ENCODE measurements around the gene FBP2. TPM values are rescaled to one million over a fixed set of nuclear protein-coding genes. Genes with fewer than 3 reads are reported as not detected.
"Not testable (repeated sequence)": the region's sequence is repeated elsewhere in the genome, so short reads cannot be mapped to it uniquely, and the experiment has no call there.

The FBP2 gene
- total RNA-seq, 2 experiments from 2014 or later = not detected

DNA sequence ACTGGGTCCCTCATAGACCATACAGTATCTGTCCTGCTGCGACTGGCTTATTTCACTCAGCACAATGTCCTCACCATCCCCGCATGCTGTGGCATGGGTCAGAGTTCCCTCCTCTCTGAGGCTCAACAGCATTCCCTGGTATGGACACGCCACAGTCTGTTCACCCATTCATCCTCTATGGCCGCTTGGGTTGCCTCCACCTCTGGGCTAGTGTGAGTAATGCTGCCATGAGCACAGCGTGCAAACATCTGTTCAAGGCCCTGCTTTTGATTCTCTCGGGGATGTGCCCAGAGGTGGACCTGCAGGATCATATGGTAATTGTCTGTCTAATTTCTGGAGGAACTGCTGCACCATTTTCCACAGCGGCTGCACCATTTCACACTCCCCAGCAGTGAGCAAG is 5.5 kb upstream of the FBP2 start:
- Histone ChIP-seq H4K20me1 (ENCODE audit: insufficient read depth, low read length) (no peaks in the 10 kb centered on the region), H3K27ac (ENCODE audit: low read depth, low read length, poor library complexity, severe bottlenecking) (peak overlapping the region; percentile 83), H3K79me2 (ENCODE audit: insufficient read depth, low read depth, low read length) (no peaks in the 10 kb centered on the region), H3K4me2 (ENCODE audit: low read length) (peak overlapping the region; percentile 27), H3K36me3 (ENCODE audit: insufficient read depth, low read length) (peaks cover 5% of the 10 kb centered on the region; the same call in 1 of the 2 replicates), H3K4me3 (ENCODE audit: low read depth, low read length, poor library complexity, severe bottlenecking) (no peak overlapping the region), H3K9me2 (ENCODE audit: insufficient read depth, low read length) (no peaks in the 10 kb centered on the region), H2AFZ (ENCODE audit: low read length) (peak overlapping the region; percentile 80; the same call in 1 of the 2 replicates), H3K4me1 (ENCODE audit: insufficient read depth, low read length, poor library complexity, severe bottlenecking) (peaks cover 86% of the 10 kb centered on the region), H3K9me3 (ENCODE audit: low read length) (no peaks in the 10 kb centered on the region)
- intact Hi-C loops (cut with micrococcal nuclease; ENCODE audit: unreplicated experiment) = no loop called here
- TF ChIP-seq, protein P1, sequence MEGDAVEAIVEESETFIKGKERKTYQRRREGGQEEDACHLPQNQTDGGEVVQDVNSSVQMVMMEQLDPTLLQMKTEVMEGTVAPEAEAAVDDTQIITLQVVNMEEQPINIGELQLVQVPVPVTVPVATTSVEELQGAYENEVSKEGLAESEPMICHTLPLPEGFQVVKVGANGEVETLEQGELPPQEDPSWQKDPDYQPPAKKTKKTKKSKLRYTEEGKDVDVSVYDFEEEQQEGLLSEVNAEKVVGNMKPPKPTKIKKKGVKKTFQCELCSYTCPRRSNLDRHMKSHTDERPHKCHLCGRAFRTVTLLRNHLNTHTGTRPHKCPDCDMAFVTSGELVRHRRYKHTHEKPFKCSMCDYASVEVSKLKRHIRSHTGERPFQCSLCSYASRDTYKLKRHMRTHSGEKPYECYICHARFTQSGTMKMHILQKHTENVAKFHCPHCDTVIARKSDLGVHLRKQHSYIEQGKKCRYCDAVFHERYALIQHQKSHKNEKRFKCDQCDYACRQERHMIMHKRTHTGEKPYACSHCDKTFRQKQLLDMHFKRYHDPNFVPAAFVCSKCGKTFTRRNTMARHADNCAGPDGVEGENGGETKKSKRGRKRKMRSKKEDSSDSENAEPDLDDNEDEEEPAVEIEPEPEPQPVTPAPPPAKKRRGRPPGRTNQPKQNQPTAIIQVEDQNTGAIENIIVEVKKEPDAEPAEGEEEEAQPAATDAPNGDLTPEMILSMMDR (conservative IDR thresholded peaks at IDR 0.05; ENCODE audit: low read length) = no peak
- TF ChIP-seq EZH2phosphoT487 (IDR thresholded peaks at IDR 0.05; ENCODE audit: borderline replicate concordance, low read depth, low read length) = no peak
- BruUV-seq (replicated peaks) = no TSS peak
- DNase-seq (ENCODE audit: low spot score) = no peak
- CTCF ChIA-PET (ENCODE audit: unreplicated experiment) = no interaction called here
- POLR2A ChIA-PET = no interaction called here

DNA sequence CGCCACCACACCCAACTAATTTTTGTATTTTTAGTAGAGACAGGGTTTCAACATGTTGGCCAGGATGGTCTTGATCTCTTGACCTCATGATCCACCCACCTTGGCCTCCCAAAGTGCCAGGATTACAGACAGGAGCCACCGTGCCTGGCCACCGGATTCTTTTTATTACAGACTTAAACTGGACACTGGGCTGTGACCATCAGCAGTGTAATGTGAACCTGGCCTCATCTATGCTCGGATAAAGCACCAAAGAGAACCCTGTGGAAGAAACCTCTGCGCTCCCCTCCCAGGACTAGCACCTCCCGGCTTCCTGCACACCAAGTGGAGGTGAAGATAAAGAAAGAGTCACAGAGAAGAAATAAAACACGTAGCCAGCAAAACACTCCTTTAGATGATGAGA is 941 bp downstream of the FBP2 start:
- H3K9me2 ChIP-seq (ENCODE audit: insufficient read depth, low read length); H4K20me1 ChIP-seq (ENCODE audit: insufficient read depth, low read length); H3K9me3 ChIP-seq (ENCODE audit: low read length); intact Hi-C loops (cut with micrococcal nuclease; ENCODE audit: unreplicated experiment); H3K27ac ChIP-seq (ENCODE audit: low read depth, low read length, poor library complexity, severe bottlenecking); H3K4me2 ChIP-seq (ENCODE audit: low read length); H3K79me2 ChIP-seq (ENCODE audit: insufficient read depth, low read depth, low read length); H3K36me3 ChIP-seq (ENCODE audit: insufficient read depth, low read length); H3K4me3 ChIP-seq (ENCODE audit: low read depth, low read length, poor library complexity, severe bottlenecking); DNase-seq (ENCODE audit: low spot score); CTCF ChIA-PET (ENCODE audit: unreplicated experiment); BruUV-seq (replicated peaks); H2AFZ ChIP-seq (ENCODE audit: low read length): not testable (repeated sequence)
- POLR2A ChIA-PET = interaction anchor here (1.0 kb wide), 1 partner anchor 15 kb away, joined by 4 read pairs; no protein-coding TSS in a partner anchor
- peaks cover 23% of the 10 kb centered on the region for H3K4me1 ChIP-seq (ENCODE audit: insufficient read depth, low read length, poor library complexity, severe bottlenecking)

DNA sequence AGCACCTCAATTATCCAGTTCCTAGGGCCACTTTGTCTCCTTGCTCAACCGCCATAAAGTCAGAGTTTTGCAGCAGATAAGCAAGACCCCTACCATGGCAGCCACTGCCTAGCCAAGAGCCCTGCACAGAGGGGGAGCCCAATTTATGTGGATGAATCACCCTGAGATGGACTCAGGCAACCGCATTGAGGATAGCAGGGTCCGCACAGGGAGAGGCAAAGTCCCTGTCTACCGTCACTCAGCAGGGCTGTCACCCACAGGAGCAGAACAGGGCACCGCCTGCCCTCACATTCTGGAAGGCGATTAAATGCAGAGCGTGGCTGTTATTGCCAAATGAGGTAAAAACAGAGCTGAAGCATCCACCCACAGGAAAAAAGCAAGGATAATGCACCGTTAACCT is 1.7 kb downstream of the FBP2 start:
- no TSS peak for BruUV-seq (replicated peaks)
- H3K79me2 ChIP-seq (ENCODE audit: insufficient read depth, low read depth, low read length) = no peaks in the 10 kb centered on the region
- H3K27ac ChIP-seq (ENCODE audit: low read depth, low read length, poor library complexity, severe bottlenecking) = no peak overlapping the region
- intact Hi-C loops (cut with micrococcal nuclease; ENCODE audit: unreplicated experiment) = no loop called here
- H3K9me2 ChIP-seq (ENCODE audit: insufficient read depth, low read length) = no peaks in the 10 kb centered on the region
- no peaks in the 10 kb centered on the region for H4K20me1 ChIP-seq (ENCODE audit: insufficient read depth, low read length)
- ChIA-PET CTCF (ENCODE audit: unreplicated experiment) (no interaction called here), POLR2A (interaction anchor here (1.0 kb wide), 1 partner anchor 14 kb away, joined by 4 read pairs; no protein-coding TSS in a partner anchor)
- no peak overlapping the region for H3K4me3 ChIP-seq (ENCODE audit: low read depth, low read length, poor library complexity, severe bottlenecking)
- H3K4me2 ChIP-seq (ENCODE audit: low read length) = no peak overlapping the region
- no peaks in the 10 kb centered on the region for H3K9me3 ChIP-seq (ENCODE audit: low read length)
- H3K36me3 ChIP-seq (ENCODE audit: insufficient read depth, low read length) = no peaks in the 10 kb centered on the region
- no peak for DNase-seq (ENCODE audit: low spot score)
- TF ChIP-seq EZH2phosphoT487 (IDR thresholded peaks at IDR 0.05; ENCODE audit: borderline replicate concordance, low read depth, low read length) = no peak
- TF ChIP-seq, protein P1 (conservative IDR thresholded peaks at IDR 0.05; ENCODE audit: low read length) = no peak
- H3K4me1 ChIP-seq (ENCODE audit: insufficient read depth, low read length, poor library complexity, severe bottlenecking) = peaks cover 23% of the 10 kb centered on the region
- H2AFZ ChIP-seq (ENCODE audit: low read length) = no peak overlapping the region

DNA sequence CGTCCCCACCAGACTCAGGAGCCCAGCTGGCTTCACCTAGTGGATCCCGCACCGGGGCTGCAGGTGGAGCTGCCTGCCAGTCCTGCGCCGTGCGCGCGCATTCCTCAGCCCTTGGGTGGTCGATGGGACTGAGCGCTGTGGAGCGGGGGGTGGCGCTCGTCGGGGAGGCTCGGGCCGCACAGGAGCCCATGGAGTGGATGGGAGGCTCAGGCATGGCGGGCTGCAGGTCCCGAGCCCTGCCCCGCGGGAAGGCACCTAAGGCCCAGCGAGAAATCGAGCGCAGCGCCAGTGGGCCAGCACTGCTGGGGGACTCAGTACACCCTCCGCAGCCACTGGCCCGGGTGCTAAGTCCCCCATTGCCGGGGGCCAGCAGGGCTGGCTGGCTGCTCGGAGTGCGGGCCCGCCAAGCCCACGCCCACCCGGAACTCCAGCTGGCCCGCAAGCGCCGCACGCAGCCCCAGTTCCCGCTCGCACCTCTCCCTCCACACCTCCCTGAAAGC is 2.5 kb downstream of the FBP2 start:
- CTCF ChIA-PET (ENCODE audit: unreplicated experiment) = not testable (repeated sequence)

More for the DNA sequence above, 2.5 kb downstream of the FBP2 start:
- DNase-seq (ENCODE audit: low spot score); H4K20me1 ChIP-seq (ENCODE audit: insufficient read depth, low read length); H3K36me3 ChIP-seq (ENCODE audit: insufficient read depth, low read length); H3K27ac ChIP-seq (ENCODE audit: low read depth, low read length, poor library complexity, severe bottlenecking); H3K9me2 ChIP-seq (ENCODE audit: insufficient read depth, low read length); BruUV-seq (replicated peaks); H3K9me3 ChIP-seq (ENCODE audit: low read length); intact Hi-C loops (cut with micrococcal nuclease; ENCODE audit: unreplicated experiment); H3K4me3 ChIP-seq (ENCODE audit: low read depth, low read length, poor library complexity, severe bottlenecking); H3K4me2 ChIP-seq (ENCODE audit: low read length); H2AFZ ChIP-seq (ENCODE audit: low read length); H3K79me2 ChIP-seq (ENCODE audit: insufficient read depth, low read depth, low read length); POLR2A ChIA-PET: not testable (repeated sequence)
- peaks cover 25% of the 10 kb centered on the region for H3K4me1 ChIP-seq (ENCODE audit: insufficient read depth, low read length, poor library complexity, severe bottlenecking)
